8988T (cell line): ENCODE data around the gene KLK3.

Experiments
- DNase-seq: peaks from one replicate; pipeline ENCODE4 v3.0.0; 2011

The KLK3 gene

DNA sequence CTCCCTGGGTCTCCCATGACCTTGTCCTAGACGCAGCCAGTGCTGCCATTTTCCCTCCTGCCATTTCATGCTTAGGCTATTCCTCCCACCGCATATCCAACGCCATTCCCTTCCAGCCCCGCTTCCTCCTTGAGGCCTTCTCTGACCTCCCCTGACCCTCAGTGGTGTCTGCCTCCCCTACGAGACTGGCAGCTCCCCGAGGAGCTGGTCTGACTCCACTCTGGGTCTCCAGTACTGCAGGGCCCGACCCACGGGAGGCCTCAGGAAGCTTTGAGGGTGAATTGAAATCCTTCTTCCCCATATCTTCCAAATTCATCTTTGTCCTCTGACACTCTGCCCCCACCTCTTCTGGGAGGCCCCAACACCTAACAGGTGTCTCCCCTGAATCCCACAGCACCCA is 22.0 kb upstream of the KLK3 start:
- DNase-seq = no peak

DNA sequence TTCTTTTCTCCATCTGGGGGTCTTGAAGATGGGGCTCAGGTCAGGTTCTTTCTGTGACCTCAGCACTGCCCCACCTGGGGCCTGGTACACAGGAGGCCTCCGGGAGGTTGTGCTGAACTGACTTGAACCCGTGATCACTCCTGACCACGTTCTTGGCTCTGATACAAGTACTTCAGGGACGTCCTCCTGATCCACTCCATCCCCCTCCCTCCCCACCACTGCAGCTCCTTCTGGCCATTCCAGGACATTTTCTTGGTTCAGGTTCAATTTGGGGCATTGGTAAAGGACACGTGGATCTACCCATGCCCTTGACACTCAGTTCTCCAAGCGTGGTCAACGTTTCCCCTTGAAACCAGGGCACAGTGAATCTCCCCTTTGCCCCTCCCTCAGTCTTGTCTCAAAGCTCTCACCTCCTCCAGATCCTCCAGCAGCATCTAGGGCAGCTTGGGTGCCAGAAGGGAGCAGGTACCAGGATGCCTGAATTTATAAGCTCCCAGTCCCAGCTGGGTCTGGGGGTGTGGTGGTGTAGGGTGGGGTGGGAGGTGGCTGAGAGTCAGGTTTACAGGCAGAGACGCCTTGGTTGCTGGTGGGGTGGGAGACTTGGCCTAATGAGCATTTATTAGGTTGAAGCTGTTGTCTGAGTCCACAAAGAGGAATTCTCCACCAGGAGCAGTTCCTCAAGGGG is 21.5 kb upstream of the KLK3 start, which contains the start of gene KLK15:
KLK15 (minus strand) TSS at position 458 of the 685 bp plus-strand sequence. CDS start 2,082 bp downstream, outside the sequence.
- no peak for DNase-seq

GRCh38 chr19:50833802-50834167 is 20.9 kb upstream of the KLK3 start:
- no peak for DNase-seq

- no peak for DNase-seq
Observed at GRCh38 chr19:50835103-50835784, 19.5 kb upstream of the KLK3 start.

DNA sequence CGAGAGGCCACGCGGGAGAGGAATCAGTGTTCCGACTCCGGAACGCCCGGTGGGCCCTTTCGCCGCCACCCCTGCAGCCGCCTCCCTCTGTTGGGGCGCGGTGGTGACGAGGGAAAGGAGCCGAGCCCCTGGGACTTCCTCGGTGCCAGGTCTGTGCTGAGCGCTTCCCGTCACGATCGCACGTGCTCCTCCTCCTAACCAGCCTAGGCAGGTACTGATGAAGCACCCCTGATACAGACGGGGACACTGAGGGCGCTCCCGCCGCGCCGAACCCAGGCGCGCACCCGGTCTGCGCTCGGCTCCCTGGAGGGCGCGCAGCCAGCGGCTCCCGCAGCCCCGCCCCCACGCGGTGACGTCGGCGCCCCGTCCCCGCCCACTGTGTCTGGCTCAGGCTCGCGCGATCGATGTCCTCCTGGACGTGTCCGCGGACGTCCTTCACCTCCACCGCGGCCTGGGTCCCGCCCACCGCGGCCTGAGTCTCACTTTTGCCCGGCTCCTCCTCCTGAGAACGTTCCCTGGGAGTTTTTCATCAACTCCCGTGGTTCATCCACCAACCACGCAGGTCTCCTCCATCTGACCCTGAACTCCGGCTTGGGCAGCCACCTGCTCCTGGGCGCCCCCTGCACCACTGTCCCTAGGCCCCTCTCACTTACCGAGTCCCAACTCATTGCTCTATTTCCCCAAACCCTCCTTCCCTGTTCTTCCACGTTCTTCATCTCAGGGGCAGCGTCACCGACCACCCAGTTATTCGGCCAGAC is 18.8 kb upstream of the KLK3 start:
- DNase-seq = peak; percentile 86

DNA sequence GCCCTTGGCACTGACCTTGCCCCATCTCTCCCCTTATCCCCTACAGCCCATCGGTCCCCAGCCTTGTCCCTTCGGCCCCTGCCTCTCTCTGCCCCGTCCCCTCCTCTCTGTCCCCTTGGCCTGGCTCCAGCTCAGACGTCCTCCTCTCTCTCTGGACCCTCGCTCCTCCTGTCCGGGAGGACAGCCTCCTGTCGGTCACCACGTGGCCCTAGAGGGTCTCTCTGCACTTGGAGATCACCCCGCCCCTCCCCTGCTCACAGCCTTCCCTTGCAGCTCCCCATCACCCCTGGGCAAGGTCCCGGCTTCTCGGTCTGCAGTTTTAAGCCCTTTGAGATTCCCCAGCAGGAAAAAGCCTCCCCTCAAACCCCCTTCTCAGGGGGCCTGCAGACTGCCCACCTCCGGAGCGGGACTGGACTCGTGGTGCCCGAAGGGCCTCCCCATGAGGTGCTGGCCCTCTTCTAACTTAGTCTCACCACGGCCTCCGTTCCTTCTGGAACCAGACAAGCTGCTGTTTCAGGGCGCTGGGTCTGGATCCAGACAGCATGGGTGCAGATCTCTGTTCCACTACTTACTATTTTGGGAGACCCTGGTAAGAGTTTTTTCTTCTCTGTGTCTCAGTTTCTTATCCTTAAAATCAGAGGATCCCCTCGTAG is 18.0 kb upstream of the KLK3 start:
- no peak for DNase-seq

GRCh38 chr19:50837300-50837699 is 17.4 kb upstream of the KLK3 start:
- no peak for DNase-seq

DNA sequence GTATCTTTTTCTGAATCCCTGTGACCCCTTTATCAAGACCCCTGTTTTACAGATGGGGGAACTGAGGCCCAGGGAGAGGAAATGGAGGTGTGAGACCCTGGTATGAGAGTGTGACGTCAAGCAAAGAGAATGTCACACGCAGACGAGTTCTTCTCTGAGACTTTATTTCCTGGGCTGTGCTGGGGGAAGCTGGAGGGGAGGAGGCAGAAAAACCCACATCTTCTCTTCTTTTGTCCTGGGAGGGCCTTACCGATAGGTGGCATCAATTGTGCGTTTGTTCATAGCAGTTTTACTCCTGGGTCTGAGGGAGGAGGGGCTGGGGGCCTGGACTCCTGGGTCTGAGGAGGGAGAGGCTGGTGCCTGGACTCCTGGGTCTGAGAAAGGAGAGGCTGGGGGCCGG is 16.5 kb upstream of the KLK3 start:
- DNase-seq = peak; percentile 65

DNA sequence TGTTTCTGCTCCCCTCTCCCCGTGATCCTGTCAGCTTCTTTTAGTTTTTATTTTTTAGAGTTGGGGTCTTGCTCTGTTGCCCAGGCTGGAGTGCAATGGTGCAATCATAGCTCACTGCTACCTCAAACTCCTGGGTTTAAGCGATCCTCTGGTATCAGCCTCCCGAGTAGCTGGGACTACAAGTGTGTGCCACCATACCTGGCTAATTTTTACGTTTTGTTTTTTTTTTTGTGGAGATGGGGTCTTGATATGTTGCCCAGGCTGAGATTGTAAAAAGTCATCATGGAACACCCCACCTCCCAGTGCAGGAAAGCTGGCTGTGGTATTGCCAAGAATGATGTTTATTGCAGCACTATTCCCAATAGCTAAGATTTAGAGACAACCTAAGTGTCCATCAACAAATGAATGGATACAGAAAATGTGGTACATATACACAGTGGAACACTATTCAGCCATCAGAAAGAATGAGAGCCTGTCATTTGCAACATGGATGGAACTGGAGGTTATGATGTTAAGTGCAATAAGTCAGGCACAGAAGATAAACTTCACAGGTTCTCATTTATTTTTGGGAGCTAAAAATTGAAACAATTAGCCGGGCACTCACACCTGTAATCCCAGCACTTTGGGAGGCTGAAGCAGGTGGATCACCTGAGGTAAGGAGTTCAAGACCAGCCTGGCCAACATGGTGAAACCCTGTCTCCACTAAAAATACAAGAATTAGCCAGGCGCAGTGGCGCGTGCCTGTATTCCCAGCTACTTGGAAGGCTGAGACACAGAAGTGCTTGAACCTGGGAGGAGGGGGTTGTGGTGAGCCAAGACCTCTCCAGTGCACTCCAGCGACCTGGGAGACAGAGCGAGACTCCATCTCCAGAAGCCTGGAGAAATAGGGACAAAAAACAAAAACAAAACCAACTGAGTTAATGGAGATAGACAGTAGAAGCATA is 14.7 kb upstream of the KLK3 start:
- no peak for DNase-seq

DNA sequence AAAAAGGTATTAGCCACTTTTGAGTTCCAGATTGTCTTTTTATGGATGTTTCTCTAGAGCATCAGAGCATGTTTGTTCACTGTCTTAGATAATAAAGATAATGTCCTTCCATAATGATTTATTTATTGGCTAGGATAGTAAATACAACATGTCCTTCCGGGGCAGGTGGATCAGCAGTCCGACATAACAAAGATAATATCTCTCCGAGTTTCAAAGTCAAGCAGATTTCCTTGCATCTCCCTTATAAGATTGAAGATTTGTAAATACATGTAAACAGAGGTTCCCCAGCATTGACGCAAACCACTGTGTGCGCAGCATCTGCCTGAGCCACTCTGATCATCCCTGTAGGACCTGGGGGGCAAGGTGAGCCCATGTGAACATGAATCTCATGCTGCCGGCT is 12.6 kb upstream of the KLK3 start:
- DNase-seq = no peak

GRCh38 chr19:50843205-50843604 is 11.5 kb upstream of the KLK3 start:
- DNase-seq = no peak

- no peak for DNase-seq
Observed at GRCh38 chr19:50843701-50844221, 11.0 kb upstream of the KLK3 start.

DNA sequence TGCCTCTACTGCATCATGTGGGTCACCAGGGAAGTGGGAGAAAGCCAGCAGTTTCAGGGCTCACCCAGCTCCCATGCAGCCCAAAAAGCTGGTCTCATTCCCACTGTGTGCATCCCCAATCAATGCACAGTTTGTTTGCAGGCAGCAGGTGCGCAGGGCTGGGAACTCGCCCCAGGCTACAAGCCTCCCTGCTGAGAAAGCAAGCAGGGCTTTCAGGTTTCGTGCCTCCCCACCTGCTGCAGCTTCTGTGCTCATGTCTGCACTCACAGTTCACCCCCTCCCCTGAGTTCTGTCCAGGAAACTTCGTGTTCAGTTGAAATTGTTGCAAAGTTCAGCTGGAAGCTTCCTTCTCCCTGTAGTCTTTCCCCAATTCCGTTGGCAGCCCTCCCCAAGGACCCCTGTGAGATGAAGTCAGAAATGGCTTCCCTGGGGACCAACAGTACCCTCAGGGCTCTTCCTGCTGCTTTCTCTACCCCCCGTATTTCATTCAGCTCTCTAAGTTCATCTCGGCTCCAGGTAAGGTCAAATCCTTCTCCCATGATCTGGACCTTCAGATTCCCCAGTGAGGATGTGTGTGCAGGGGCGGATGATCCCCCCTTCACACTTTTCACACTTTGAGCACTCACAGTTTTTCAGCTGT is 10.3 kb upstream of the KLK3 start:
- DNase-seq = no peak

- no peak for DNase-seq
Observed at GRCh38 chr19:50850738-50851137, 4.0 kb upstream of the KLK3 start.

- DNase-seq = no peak
Observed at GRCh38 chr19:50851620-50852019, 3.1 kb upstream of the KLK3 start.

DNA sequence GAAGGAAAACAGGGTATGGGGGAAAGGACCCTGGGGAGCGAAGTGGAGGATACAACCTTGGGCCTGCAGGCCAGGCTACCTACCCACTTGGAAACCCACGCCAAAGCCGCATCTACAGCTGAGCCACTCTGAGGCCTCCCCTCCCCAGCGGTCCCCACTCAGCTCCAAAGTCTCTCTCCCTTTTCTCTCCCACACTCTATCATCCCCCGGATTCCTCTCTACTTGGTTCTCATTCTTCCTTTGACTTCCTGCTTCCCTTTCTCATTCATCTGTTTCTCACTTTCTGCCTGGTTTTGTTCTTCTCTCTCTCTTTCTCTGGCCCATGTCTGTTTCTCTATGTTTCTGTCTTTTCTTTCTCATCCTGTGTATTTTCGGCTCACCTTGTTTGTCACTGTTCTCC is 2.7 kb downstream of the KLK3 start:
- DNase-seq = no peak

GRCh38 chr19:50858886-50859285 is 4.2 kb downstream of the KLK3 start:
- no peak for DNase-seq

DNA sequence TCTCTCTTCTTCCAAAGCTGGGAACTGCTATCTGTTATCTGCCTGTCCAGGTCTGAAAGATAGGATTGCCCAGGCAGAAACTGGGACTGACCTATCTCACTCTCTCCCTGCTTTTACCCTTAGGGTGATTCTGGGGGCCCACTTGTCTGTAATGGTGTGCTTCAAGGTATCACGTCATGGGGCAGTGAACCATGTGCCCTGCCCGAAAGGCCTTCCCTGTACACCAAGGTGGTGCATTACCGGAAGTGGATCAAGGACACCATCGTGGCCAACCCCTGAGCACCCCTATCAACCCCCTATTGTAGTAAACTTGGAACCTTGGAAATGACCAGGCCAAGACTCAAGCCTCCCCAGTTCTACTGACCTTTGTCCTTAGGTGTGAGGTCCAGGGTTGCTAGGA is 5.1 kb downstream of the KLK3 start:
- DNase-seq = no peak

DNA sequence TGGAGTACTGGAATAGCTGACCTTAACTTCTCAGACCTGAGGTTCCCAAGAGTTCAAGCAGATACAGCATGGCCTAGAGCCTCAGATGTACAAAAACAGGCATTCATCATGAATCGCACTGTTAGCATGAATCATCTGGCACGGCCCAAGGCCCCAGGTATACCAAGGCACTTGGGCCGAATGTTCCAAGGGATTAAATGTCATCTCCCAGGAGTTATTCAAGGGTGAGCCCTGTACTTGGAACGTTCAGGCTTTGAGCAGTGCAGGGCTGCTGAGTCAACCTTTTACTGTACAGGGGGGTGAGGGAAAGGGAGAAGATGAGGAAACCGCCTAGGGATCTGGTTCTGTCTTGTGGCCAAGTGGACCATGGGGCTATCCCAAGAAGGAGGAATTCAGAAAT is 6.3 kb downstream of the KLK3 start:
- DNase-seq = no peak

DNA sequence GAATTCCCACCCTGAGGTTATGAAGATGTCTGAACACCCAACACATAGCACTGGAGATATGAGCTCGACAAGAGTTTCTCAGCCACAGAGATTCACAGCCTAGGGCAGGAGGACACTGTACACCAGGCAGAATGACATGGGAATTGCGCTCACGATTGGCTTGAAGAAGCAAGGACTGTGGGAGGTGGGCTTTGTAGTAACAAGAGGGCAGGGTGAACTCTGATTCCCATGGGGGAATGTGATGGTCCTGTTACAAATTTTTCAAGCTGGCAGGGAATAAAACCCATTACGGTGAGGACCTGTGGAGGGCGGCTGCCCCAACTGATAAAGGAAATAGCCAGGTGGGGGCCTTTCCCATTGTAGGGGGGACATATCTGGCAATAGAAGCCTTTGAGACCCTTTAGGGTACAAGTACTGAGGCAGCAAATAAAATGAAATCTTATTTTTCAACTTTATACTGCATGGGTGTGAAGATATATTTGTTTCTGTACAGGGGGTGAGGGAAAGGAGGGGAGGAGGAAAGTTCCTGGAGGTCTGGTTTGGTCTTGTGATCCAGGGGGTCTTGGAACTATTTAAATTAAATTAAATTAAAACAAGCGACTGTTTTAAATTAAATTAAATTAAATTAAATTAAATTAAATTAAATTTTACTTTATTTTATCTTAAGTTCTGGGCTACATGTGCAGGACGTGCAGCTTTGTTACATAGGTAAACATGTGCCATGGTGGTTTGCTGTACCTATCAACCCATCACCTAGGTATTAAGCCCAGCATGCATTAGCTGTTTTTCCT is 7.0 kb downstream of the KLK3 start:
- DNase-seq = no peak

GRCh38 chr19:50869479-50869878 is 14.8 kb downstream of the KLK3 start:
- no peak for DNase-seq
